Mesothelial cell of epicardium (in vitro differentiated cells): ENCODE results near the gene SPNS3. TPM values are rescaled to one million over a fixed set of nuclear protein-coding genes. Genes with fewer than 3 reads are reported as not detected.

ENCODE experiments used
- DNase-seq, 2 experiments: peaks; one replicate each; pipeline ENCODE4 v3.0.0; 2021; ENCODE audit warnings: low spot score in 2 of 2; ENCODE audit not compliant: unreplicated experiment in 2 of 2
- H3K27ac Mint-ChIP-seq: 2 replicates; pipeline ENCODE4 v1.8.0; 2021; ENCODE audit warnings: mixed read lengths
- H3K27me3 Mint-ChIP-seq: 2 replicates; pipeline ENCODE4 v1.8.0; 2021; ENCODE audit warnings: low read depth, mixed read lengths
- H3K36me3 Mint-ChIP-seq: 2 replicates; pipeline ENCODE4 v1.8.0; 2021; ENCODE audit warnings: mixed read lengths
- H3K4me1 Mint-ChIP-seq: 2 replicates; pipeline ENCODE4 v1.8.0; 2021; ENCODE audit warnings: mixed read lengths
- H3K4me3 Mint-ChIP-seq: 2 replicates; pipeline ENCODE4 v1.8.0; 2021; ENCODE audit warnings: mild to moderate bottlenecking, moderate library complexity, mixed read lengths
- H3K9me3 Mint-ChIP-seq: 2 replicates; pipeline ENCODE4 v1.8.0; 2021; ENCODE audit warnings: mixed read lengths
- total RNA-seq: library from RNA; stranded (reverse); gene quantifications from 3 replicates; pipeline ENCODE4 v1.2.1, GENCODE V29; 2021
- TF ChIP-seq, protein P1 (sequence below): fragments of 200-600 bp; sonication (generic); IDR thresholded peaks from one replicate; pipeline ENCODE4 v1.5.0; 2021; ENCODE audit warnings: antibody characterized with exemption; ENCODE audit not compliant: unreplicated experiment

The SPNS3 gene
- total RNA-seq, 1 donor from 2014 or later: not detected

DNA sequence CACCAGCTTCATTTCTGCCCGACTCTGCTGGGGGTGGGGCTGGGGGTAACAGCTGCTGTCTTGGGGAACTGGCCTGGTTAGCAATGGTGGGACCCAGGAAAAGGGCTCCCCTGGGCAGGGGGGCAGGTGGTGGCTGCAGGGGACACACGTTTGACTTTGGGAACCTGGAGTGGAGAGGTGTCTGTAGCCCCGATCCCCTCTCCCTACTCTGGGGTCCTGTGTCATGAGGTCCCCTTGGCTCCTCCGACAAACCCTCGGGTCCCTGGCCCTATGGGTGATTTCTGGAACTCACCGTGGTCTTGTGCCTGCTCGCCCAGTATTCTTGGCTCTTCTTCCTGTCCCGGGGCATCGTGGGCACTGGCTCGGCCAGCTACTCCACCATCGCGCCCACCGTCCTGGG lies 12.0 kb downstream of the SPNS3 start:
- Mint-ChIP-seq H3K4me3 (no peak overlapping the region), H3K36me3 (no peaks in the 10 kb centered on the region), H3K27me3 (peaks cover 15% of the 10 kb centered on the region), H3K27ac (no peak overlapping the region), H3K4me1 (peaks cover 15% of the 10 kb centered on the region), H3K9me3 (no peaks in the 10 kb centered on the region)
- TF ChIP-seq, protein P1, sequence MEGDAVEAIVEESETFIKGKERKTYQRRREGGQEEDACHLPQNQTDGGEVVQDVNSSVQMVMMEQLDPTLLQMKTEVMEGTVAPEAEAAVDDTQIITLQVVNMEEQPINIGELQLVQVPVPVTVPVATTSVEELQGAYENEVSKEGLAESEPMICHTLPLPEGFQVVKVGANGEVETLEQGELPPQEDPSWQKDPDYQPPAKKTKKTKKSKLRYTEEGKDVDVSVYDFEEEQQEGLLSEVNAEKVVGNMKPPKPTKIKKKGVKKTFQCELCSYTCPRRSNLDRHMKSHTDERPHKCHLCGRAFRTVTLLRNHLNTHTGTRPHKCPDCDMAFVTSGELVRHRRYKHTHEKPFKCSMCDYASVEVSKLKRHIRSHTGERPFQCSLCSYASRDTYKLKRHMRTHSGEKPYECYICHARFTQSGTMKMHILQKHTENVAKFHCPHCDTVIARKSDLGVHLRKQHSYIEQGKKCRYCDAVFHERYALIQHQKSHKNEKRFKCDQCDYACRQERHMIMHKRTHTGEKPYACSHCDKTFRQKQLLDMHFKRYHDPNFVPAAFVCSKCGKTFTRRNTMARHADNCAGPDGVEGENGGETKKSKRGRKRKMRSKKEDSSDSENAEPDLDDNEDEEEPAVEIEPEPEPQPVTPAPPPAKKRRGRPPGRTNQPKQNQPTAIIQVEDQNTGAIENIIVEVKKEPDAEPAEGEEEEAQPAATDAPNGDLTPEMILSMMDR: no peak
- DNase-seq: no peak

DNA sequence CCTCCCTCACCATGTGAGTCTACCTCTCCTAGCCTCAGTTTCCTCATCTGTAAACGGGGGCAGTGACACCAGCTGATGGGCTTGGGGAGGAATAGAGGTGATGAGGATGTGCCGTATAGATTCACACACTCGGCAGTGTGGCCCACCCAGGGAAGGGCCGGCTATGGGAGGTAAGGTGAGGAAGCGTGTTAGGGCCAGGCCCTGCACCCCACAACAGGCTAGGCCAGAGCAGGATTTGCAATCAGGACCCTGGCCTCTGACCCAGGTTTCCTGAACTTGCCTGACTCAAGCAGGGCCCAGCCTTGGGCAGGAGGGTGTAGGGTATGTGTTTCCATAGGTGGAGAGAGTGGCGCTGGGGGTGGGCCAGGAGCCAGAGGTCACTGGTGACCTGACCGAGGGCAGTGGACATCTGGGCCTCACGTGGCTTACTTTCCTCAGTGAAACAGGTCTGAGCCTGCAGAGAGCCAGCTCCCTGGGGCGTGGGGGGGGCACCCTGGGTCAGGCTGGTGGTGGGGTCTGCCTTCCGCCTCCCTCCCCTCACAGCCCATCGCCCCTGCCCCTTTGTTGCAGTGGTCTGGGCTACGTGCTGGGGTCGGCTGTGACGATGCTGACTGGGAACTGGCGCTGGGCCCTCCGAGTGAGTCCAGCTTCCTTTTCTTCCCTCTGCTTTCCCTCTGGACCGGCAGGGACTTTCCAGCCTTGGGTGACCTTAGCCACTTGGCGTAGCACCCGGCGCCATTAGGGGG lies 12.8 kb downstream of the SPNS3 start:
- Mint-ChIP-seq H3K4me1 (peaks cover 8% of the 10 kb centered on the region), H3K4me3 (no peak overlapping the region), H3K27me3 (peaks cover 15% of the 10 kb centered on the region), H3K9me3 (no peaks in the 10 kb centered on the region), H3K36me3 (no peaks in the 10 kb centered on the region), H3K27ac (no peak overlapping the region)
- DNase-seq: no peak
- TF ChIP-seq, protein P1: no peak

DNA sequence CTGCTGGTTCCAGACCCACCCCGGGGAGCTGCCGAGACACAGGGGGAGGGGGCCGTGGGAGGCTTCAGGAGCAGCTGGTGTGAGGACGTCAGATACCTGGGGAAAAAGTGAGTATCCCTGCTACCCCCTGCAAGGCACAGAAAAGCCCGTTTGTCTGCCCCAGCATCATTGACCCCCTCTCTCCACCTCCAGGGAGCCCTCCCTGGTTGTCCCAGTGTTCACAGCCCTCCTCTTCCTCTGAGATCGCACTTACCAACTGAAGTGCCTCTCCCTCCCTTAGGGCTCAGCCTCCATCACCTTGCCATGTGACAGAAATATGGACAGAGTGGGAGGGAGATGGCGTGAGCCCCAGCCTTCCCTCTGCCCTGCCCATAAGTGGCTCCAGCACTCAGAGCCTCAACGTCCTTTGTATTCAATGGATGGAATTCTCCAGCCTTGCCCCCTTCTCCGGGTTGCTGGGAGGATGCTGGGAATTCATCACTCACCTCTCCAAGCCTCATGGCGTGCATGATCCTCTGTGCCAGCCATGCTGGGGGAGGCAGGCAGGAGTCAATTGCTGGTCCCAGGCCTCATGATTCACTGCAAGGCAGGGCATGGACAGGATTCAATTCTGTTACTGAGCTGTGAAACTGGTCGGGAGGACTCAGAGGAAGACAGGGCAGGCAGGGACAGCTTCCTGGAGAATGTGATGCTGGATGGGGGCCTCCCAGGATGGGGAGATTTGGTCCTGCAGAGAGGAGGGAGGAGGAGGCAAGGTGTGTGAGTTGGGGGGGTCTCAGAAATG lies 14.6 kb downstream of the SPNS3 start:
- Mint-ChIP-seq H3K9me3 (no peaks in the 10 kb centered on the region), H3K27ac (no peak overlapping the region), H3K4me3 (no peak overlapping the region), H3K4me1 (peaks cover 1% of the 10 kb centered on the region), H3K36me3 (no peaks in the 10 kb centered on the region), H3K27me3 (peaks cover 20% of the 10 kb centered on the region)
- TF ChIP-seq, protein P1: no peak
- DNase-seq: no peak

DNA sequence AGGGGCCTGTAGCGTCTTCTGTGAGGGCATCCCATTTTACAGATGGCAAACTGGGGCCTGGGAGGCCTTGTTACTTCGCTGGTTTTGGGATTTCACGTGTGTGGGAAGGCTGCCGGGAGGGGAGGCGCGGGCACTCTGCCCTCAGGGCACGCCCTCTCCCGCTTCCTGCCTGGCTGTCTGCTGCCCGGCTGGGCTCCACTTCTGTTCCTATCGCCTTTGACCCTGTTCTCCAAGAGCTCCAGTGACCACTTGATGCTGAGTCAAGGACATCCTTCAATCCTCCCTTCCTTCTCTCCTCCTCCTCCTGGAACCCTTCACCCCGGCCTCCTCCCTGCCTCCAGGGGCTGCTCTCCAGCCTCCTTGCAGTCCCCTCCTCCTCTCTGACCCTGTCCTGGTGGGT lies 16.0 kb downstream of the SPNS3 start:
- H3K4me3 Mint-ChIP-seq: no peak overlapping the region
- no peak overlapping the region for H3K27ac Mint-ChIP-seq
- no peak for DNase-seq
- H3K4me1 Mint-ChIP-seq: no peaks in the 10 kb centered on the region
- TF ChIP-seq, protein P1: no peak
- no peaks in the 10 kb centered on the region for H3K9me3 Mint-ChIP-seq
- H3K27me3 Mint-ChIP-seq: peaks cover 20% of the 10 kb centered on the region
- H3K36me3 Mint-ChIP-seq: no peaks in the 10 kb centered on the region

DNA sequence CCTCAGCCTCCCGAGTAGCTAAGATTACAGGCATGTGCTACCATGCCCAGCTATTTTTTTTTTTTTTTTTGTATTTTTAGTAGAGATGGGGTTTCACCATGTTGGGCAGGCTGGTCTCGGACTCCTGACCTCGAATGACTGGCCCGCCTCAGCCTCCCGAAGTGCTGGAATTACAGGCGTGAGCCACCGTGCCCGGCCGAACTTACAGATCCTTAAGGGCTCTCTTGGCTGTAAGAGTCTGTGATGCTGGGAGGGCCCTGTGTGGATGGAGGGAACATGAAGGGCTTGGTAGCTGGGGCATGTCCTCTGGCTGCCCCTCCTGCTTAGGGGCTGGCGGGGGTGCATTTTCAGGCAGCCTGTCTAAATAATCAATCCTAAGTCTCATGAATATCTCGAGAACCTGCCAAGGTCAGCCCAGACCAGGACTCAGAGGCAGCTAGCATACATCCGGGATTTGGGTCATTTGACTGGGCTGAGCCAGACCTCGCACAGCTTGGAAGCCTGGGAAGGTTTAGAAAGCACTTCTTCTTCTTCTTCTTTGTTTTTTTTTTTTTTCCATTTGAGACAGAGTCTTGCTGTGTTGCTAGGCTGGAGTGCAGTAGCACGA lies 17.1 kb downstream of the SPNS3 start:
- no peaks in the 10 kb centered on the region for H3K4me1 Mint-ChIP-seq
- no peak for DNase-seq
- H3K27ac Mint-ChIP-seq: no peak overlapping the region
- H3K27me3 Mint-ChIP-seq: peaks cover 20% of the 10 kb centered on the region
- TF ChIP-seq, protein P1: no peak
- no peaks in the 10 kb centered on the region for H3K36me3 Mint-ChIP-seq
- no peak overlapping the region for H3K4me3 Mint-ChIP-seq
- H3K9me3 Mint-ChIP-seq: no peaks in the 10 kb centered on the region
